Measurements from ENCODE around the gene MADCAM1.

Gene MADCAM1

DNA sequence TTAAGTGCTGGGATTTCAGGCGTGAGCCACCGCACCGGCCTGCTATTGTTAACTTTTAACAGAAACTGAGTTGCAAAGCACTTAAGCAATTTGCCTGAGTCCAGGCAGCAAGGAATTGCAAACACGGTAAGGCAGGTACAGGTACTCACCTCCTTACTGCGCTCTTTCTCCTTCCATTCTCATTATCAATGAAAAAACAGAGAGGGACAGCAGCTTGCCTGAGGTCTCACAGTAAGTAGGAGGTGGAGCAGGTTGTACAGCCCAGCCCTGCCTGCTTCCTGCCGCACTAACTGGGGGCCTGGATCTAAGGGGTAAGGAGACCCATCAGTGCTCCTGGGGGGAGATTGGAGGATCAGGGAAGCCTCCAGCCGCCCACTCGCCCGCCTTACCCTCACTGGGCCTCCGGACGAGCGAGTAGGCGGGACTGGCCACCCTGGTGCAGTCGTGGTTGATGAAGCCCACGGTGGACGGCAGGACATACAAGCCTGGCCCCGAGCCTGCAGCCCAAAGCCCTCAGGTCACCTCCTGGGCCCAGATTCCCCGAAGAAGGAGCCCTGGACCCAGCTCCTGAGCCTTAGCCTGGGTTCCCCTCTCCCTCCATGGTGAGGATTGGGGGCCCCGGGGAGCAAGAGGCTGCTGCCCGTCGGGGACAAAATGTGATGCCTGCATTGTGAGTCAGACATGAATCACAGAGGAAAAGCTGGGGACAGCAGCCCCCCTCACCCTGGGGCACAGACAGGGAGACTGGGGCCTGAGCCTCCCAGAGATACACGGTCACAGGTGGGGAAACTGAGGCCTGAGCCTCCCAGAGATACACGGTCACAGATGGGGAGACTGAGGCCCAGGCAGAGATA is 24.1 kb upstream of the MADCAM1 start:
- TF ChIP-seq, protein P1, sequence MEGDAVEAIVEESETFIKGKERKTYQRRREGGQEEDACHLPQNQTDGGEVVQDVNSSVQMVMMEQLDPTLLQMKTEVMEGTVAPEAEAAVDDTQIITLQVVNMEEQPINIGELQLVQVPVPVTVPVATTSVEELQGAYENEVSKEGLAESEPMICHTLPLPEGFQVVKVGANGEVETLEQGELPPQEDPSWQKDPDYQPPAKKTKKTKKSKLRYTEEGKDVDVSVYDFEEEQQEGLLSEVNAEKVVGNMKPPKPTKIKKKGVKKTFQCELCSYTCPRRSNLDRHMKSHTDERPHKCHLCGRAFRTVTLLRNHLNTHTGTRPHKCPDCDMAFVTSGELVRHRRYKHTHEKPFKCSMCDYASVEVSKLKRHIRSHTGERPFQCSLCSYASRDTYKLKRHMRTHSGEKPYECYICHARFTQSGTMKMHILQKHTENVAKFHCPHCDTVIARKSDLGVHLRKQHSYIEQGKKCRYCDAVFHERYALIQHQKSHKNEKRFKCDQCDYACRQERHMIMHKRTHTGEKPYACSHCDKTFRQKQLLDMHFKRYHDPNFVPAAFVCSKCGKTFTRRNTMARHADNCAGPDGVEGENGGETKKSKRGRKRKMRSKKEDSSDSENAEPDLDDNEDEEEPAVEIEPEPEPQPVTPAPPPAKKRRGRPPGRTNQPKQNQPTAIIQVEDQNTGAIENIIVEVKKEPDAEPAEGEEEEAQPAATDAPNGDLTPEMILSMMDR (IDR thresholded peaks at IDR 0.05; ENCODE audit: low read depth, low read length): no peak
- Histone ChIP-seq H3K9me3 (no peaks in the 10 kb centered on the region), H3K36me3 (no peaks in the 10 kb centered on the region), H3K4me1 (no peaks in the 10 kb centered on the region), H3K27me3 (no peaks in the 10 kb centered on the region), H3K4me3 (ENCODE audit: low read depth, low read length) (no peak overlapping the region)
- DNase-seq: no peak

DNA sequence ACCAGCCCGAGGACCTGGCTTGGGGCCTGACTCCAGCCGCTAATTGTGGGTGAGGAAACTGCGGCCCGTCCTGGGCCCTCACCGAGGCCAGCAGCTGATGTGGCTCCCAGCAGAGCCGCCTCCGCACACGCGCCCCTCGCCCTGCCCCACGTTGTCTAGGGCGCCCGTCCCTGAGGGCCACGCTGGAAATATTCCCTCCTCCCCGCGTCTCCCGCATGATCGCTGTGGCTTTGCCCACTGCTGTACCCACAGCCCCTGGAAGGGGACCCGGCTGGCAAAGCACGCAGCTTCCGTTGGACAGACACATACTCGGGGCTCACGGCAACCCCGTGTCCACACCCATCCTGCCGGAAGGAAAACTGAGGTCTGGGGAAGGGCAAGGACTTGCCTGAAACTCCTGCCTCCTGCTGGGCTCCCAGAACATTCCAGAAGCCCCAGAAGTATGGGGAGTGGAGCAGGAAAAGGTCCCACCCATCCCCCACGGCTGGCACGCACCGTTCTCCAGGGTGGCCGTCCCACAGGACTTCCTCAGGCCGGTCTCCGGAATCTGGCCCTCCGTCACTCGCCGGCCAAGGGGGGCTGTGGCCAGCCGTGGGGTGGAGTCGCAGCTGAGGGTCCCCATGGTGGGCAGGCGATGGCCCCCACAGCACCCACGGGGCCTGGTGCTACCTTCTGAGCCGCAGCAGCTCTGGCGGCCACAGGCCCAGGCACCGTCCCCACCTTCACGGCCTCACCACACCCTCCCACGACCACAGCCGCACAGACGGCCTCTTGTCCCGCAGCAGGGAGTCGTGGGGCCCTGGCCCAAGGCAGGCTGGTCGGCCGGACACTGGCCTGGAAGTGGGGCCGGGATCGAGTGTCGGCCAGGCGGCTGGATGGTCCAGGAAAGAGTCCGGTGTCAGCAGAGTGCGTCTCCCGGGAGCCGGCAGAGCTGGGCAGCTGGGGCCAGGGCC is 21.9 kb upstream of the MADCAM1 start:
- TF ChIP-seq, protein P1 (IDR thresholded peaks at IDR 0.05; ENCODE audit: low read depth, low read length): no peak
- H3K36me3 ChIP-seq: no peaks in the 10 kb centered on the region
- H3K4me3 ChIP-seq (ENCODE audit: low read depth, low read length): no peak overlapping the region
- H3K9me3 ChIP-seq: no peaks in the 10 kb centered on the region
- H3K27me3 ChIP-seq: no peaks in the 10 kb centered on the region
- no peak for DNase-seq
- H3K4me1 ChIP-seq: no peaks in the 10 kb centered on the region

DNA sequence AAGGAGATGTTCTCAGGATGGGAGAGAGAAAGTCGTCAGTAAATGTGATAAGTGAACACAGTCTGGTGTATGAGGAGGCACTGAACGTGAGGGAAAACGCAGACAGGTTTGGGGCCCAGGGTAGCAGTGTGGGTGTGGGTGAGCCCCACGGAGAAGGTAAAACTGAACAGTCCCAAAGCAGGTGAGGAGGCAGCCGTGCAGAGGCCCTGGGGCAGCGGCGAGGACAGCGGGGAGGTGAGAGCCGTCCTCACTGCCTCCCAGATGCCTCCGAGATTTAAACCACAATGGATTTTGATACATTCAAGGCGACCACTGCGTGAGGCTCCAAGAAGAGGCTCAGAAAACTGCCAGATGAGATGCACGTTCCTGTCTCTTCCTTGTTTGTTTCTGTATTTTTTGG is 20.9 kb upstream of the MADCAM1 start:
- Histone ChIP-seq H3K36me3 (no peaks in the 10 kb centered on the region), H3K4me1 (no peaks in the 10 kb centered on the region), H3K4me3 (ENCODE audit: low read depth, low read length) (no peak overlapping the region), H3K27me3 (no peaks in the 10 kb centered on the region), H3K9me3 (no peaks in the 10 kb centered on the region)
- TF ChIP-seq, protein P1 (IDR thresholded peaks at IDR 0.05; ENCODE audit: low read depth, low read length): no peak
- DNase-seq: no peak

DNA sequence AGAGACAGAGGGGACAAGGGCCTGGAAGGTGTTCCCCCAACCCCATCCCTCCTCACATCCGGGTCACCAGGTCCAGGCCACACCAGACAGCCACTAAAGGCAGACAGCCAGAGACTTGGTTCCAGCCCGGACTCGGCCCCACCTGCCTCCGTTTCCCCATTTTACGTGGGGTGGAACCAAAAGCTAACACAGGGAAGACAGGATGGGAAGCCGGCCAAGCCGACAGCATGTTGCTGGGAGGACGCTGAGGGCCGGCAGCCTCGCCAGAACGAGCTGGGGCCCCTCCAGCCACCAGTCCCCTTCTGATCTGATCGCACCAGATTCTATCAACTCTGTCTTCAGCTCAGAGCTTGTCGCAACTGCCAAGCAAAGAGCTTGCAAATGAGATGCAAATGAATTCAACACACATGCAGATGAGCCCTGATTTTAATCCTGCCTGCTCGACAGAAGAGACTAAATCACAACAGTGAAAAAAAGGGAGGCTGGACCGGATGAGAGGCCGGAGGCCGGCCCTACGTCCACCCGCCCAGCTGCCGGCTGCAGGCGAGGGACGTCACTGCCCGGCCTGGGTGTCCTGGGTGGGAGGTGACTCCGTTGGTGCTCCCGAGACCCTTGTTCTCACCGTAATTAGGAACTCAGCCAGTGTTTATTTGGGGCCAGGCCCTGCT is 17.9 kb upstream of the MADCAM1 start:
- Histone ChIP-seq H3K9me3 (no peaks in the 10 kb centered on the region), H3K4me1 (no peaks in the 10 kb centered on the region), H3K4me3 (ENCODE audit: low read depth, low read length) (no peak overlapping the region), H3K36me3 (no peaks in the 10 kb centered on the region), H3K27me3 (no peaks in the 10 kb centered on the region)
- TF ChIP-seq, protein P1 (IDR thresholded peaks at IDR 0.05; ENCODE audit: low read depth, low read length): no peak
- no peak for DNase-seq

- Histone ChIP-seq H3K4me3 (ENCODE audit: low read depth, low read length) (no peak overlapping the region), H3K27me3 (no peaks in the 10 kb centered on the region), H3K9me3 (no peaks in the 10 kb centered on the region), H3K4me1 (no peaks in the 10 kb centered on the region), H3K36me3 (no peaks in the 10 kb centered on the region)
- TF ChIP-seq, protein P1 (IDR thresholded peaks at IDR 0.05; ENCODE audit: low read depth, low read length): no peak
- no peak for DNase-seq
Measured at GRCh38 chr19:478976-479375, 17.3 kb upstream of the MADCAM1 start.
